Activated naive CD8-positive, alpha-beta T cell treated with anti-CD3 and anti-CD28 coated beads, Interleukin-2, amount 50 U/mL, for 16 hours (primary cell): ENCODE data around the gene JPH4.
A peak's percentile ranks its signal among the peaks of the same experiment; 100 is the strongest.

ENCODE experiments used
- DNase-seq: peaks from one replicate; pipeline ENCODE4 v3.0.0-alpha.2; 2020; ENCODE audit warnings: low read depth, low spot score

The JPH4 gene

DNA sequence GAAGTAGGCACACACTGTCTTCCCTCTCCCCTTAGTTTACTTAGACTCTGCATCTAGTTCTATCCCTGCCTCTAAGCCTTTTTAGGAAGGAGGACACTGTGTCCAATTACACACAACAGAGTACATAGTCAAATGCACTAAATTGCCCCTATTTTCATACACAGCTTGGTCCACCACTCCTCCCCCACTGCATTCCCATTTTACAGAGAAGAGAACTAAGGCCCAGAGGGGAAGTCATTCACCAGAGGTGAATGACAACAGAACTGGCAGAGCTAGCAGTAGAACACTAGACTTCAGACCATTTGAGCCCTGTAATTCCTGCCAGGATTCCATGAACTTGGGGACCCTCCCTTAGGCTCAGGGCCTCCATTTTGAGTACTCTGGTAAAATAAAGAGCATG is 1.1 kb upstream of the JPH4 start:
- no peak for DNase-seq

DNA sequence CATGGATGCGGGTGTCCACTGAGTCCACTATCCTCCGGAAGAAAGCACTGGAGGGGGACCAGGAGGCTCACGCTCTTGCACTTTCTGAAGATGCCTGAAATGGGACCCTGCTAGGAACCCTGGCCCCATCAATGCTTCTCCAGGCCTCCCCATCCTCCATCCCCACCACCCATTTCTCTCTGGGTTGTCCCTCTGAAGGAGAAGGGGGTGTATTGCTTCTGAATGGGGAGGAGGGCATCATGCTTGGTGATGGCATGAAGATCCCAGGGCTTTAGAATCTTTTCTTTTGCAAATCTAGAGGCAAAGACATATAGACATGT is 681 bp upstream of the JPH4 start:
- no peak for DNase-seq

- DNase-seq: no peak
Observed at GRCh38 chr14:23577710-23578392, 739 bp downstream of the JPH4 start.

DNA sequence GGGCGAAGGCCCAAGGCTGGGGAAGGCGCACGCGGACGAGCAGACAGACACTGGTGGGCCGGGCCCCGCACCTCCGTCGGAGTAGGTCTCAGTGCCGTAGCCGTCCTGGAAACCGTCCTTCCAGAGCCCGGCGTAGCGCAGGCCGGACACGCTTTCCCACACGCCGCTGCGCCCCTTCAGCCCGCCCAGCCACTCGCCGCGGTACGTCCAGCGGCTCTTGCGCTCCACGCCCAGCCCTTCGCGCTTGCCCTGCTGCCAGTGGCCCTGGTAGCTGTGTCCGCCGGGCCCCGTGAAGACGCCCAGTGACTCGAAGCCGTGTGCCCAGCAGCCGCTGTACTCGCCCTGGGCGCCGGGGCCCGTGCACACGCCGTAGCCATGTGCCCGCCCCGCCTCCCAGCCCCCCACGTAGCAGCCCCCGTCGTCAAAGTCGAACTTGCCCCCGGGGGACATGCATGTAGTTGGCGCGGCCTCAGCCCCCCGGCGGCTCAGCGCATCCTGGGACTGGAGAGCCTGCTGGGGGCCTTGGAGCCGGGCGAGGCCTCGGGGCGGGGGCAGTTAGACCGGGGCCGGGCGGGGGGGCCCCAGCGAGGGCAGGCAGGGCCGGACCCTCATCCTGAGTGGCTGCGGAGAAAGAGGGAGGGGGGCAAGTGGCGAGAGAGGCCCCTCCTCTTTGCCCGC is 1.4 kb downstream of the JPH4 start:
- DNase-seq: no peak

GRCh38 chr14:23573384-23574015 is 5.1 kb downstream of the JPH4 start:
- DNase-seq: no peak

- no peak for DNase-seq
Observed at GRCh38 chr14:23572836-23573235, 5.8 kb downstream of the JPH4 start.

DNA sequence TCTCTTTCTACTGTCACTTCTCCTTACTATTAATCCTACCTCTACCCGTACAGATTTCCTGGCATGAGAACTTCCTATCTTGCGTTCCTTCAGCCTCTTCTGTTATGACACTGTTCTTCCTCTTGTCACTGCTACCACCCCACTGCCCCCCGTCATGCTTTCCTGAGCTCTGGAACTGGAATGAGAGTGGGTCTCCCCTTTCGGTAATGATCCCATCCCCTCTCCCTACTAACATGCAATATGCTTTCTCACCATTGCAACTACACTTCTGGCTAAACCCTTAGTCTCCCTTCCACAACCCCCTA is 6.1 kb downstream of the JPH4 start:
- DNase-seq: no peak

GRCh38 chr14:23571701-23572523 is 6.7 kb downstream of the JPH4 start:
- DNase-seq: no peak

DNA sequence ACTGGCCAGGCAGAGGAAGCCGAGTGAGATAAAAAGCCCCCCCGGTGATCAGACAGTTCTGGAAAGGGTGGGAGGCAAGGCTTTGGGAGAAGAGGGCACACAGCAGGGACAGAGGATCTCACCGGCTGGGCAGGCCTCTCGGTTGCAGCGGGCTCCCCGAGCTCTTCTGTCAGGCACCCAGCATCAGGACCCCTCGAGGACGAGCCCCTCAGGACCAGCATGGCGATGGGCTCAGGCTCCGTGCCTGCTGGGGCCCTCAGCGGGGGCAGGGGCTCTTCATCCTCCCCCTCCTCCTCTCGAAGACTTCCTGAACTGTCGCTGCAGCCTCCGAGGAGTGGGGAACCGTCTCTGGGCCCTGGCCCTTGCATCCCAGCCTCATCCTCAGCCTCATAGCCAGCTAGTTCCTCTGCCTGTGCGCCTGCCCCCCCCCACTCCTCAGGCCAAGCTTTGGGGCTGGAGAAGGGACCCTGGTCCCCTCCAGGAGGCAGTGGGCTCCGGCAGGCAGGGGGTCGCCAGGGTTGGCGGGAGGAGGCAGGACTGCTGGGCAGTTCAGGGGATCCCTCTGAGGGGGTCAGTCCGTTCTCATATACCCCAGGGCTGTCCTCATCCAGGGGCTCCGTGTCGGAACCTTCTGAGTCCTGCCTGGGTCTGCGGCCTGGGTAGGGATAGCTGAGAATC is 7.6 kb downstream of the JPH4 start:
- DNase-seq: no peak

- DNase-seq: no peak
Observed at GRCh38 chr14:23569443-23570151, 9.0 kb downstream of the JPH4 start.

- DNase-seq: no peak
Observed at GRCh38 chr14:23568600-23569331, 9.8 kb downstream of the JPH4 start.

DNA sequence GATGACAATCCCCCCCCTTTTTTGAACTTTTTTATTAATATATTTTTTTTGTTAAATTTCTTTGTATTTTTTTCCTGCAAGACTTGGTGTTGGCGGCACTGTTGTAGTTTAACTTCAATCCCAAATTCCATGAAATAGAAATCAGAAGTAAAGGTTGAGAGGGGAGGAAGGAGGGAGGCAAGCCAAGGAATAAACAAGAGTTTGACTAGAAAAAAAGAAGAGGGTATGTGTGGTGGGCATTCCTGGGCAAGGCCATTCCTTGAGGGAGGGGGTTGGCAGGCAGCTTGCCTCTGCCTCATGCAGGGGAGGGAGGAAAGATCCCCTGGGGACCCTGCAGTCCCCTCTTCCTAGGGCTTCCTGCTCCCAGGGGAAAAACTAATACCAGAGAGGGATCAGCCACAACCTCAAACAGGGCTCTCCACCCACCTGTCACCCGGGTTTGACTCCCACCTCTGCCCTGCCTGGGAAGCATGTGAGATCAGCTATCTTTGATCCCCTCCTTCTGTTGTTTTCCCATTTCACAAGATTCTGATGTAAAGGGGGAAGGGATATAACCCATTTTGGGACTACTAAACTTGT is 10.5 kb downstream of the JPH4 start:
- no peak for DNase-seq

- DNase-seq: peak; percentile 81
Observed at GRCh38 chr14:23567186-23568020, 11.2 kb downstream of the JPH4 start, which contains the start of gene AP1G2. Gene AP1G2, minus strand, starts transcription at chr14:23567791. Its CDS starts 477 bp downstream, at chr14:23567314.

DNA sequence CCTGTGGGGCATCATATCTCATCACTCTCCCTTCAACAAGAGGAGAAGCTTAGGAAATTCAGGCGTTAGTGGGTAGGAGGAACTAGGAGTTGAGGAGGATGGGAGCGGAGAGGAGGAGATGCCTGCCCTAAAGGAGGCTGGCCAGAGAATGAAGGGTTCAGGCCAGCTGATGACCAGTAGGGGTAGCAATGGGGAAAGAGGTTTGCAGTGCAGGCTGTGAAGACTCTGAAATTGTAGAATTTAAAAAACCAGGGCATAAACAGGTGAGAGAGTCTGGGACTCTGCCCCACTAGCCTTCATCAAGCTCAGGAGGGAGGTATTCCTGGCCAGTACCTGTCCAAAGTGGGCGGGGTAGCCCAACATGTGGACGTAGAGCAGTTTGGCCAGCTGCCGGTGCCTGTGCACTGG is 11.8 kb downstream of the JPH4 start:
- DNase-seq: no peak

DNA sequence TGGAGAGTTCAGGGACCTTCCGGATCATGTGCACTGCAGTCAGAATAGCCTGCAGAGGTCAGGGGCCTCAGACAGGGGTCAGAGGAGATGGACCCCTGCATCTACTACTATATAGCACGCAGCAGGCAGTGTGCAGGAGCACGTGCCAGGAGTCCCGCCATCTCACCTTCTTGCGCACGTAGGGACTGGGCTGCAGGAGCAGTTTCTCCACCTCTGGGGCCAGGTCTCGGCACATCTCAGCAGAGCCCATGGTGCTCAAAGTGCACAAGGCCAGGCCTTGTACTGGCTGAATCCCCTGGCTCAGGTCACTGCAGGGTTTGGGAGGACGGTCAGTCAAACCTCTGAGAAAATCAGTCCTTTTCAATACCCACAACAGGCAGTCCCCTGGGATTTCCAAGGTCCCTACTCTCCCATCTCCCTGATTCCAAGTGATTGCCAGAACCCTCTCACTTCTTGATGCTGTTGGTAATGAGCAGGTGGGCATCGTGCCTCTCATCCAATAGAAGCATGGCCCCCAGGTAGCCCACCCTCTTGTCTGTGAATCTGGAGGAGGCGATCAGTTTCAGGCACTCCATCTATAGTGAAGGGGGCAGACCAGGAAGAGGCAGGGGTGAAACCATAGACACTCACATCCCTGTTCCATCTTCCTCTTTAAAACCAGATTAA is 12.3 kb downstream of the JPH4 start:
- DNase-seq: no peak

- DNase-seq: no peak
Observed at GRCh38 chr14:23565626-23566025, 13.0 kb downstream of the JPH4 start.

- DNase-seq: no peak
Observed at GRCh38 chr14:23564876-23565275, 13.7 kb downstream of the JPH4 start.

DNA sequence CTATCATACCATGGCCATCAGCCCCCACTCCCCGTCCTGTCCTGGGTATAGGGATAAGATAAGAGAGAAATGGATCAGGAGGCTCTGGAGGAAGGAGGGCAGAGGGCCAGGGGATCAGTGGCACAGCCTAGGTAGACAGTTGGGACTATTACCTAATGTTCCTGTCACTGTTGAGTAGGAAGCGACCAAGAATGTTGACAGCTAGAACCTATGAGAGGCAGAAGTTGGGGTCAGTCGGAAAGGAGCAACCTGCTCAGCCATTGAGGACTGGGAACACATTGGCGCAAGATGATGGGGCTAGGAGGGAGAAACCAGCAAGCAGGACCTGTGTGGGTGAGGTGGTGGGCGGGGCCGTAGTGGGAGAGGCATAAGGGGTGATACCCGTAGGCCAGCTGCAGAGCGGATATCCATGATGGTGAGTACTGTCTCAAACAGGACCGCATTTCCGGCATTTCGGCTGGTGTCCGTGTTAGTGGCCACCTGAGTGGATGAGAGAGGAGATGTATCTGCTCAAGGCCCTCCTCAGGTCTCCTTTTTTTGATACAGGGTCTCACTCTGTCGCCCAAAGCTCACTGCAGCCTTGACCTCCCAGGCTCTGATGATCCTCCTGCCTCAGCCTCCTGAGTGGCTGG is 14.3 kb downstream of the JPH4 start:
- DNase-seq: no peak
